ENCODE measurements around the gene FUT1. TPM values are rescaled to one million over a fixed set of nuclear protein-coding genes. Genes with fewer than 3 reads are reported as not detected.
A peak's percentile ranks its signal among the peaks of the same experiment; 100 is the strongest.
"Not testable (repeated sequence)": the region's sequence is repeated elsewhere in the genome, so short reads cannot be mapped to it uniquely, and the experiment has no call there.

FUT1 gene
- total RNA-seq, 1 experiment from 2014 or later = not detected

DNA sequence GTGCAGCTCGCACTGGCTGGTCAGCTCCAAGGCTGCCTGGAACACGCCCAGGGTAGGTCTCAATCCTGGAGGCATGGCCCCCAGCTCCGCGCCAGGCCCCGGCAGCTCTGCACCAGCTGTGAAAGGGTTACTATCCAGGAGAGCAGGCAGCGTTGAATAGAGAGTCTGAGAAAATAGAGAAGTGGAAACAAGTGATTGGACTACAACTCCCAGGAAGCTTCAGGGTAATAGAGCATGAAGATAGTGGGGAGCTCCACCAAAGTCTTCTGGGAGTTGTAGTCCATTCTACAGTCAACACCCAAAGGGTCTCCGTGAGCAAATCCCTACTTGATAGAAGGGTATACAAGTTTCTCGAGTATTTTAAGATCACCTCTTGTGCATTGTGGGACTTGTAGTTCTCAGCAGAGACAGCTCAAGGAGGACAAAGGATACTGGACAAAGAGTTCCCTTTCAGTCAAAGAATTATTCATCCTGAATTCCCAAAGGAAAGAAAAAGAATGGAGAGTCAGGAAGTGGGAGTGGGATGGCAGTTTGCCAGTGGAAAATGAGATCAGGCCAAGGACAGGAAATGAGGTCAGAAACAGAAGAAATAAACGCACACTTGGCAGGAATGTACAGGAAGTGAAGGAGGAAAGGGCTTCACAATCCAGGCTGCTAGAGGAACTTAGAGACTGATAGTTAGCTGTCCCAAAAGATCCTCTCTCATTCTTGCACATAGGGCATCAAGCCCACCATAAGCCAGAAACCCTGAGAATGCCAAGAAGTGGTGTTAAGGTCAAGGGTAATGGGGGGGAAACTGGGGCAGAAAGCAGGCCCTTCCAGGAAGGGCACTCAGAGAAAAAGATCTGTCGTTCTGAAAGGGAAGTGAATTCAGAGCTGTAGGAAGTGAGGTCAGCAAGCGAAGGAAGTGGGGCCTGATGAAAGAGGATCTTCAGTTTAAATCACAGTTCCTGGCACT is 27.4 kb downstream of the FUT1 start:
- H3K36me3 ChIP-seq = no peaks in the 10 kb centered on the region

GRCh38 chr19:48722196-48722708 is 30.2 kb downstream of the FUT1 start:
- Histone ChIP-seq H3K9me3 (replicated peaks) (0 out of 2 replicates have a peak, but pooled peaks cover 5% of the 10 kb centered on the region), H3K4me1 (replicated peaks) (peaks cover 22% of the 10 kb centered on the region), H3K36me3 (no peaks in the 10 kb centered on the region), H3K27me3 (replicated peaks) (no peaks in the 10 kb centered on the region), H3K27ac (no peak overlapping the region), H3K4me3 (no peak overlapping the region)
- DNase-seq (ENCODE audit: low read depth in 1 of 2, low spot score in 2 of 2) = no peak

More for the DNA sequence above, 27.4 kb downstream of the FUT1 start:
- Histone ChIP-seq H3K27me3 (replicated peaks) (no peaks in the 10 kb centered on the region), H3K4me1 (replicated peaks) (peaks cover 22% of the 10 kb centered on the region), H3K9me3 (replicated peaks) (0 out of 2 replicates have a peak, but pooled peaks cover 5% of the 10 kb centered on the region), H3K4me3 (no peak overlapping the region), H3K27ac (peak overlapping the region; percentile 88)
- peak; percentile 90 to 94 for DNase-seq (ENCODE audit: low read depth in 1 of 2, low spot score in 2 of 2)

- H3K27ac ChIP-seq = peak overlapping the region; percentile 83
- no peaks in the 10 kb centered on the region for H3K9me3 ChIP-seq (replicated peaks)
- H3K27me3 ChIP-seq (replicated peaks) = no peaks in the 10 kb centered on the region
- no peaks in the 10 kb centered on the region for H3K36me3 ChIP-seq
- H3K4me1 ChIP-seq (replicated peaks) = peaks cover 22% of the 10 kb centered on the region
- peak; percentile 98 to 99 for DNase-seq (ENCODE audit: low read depth in 1 of 2, low spot score in 2 of 2)
- H3K4me3 ChIP-seq = peak overlapping the region; percentile 53
These were observed 31.7 kb downstream of the FUT1 start for GRCh38 chr19:48720613-48721296.

- no peaks in the 10 kb centered on the region for H3K36me3 ChIP-seq
- no peaks in the 10 kb centered on the region for H3K27me3 ChIP-seq (replicated peaks)
- H3K27ac ChIP-seq = 0 out of 2 replicates have a peak overlapping the region, but pooled peaks have one; percentile 83
- no peaks in the 10 kb centered on the region for H3K9me3 ChIP-seq (replicated peaks)
- H3K4me3 ChIP-seq = peak overlapping the region; percentile 53
- DNase-seq (ENCODE audit: low read depth in 1 of 2, low spot score in 2 of 2) = no peak
- peaks cover 18% of the 10 kb centered on the region for H3K4me1 ChIP-seq (replicated peaks)
These were observed 32.2 kb downstream of the FUT1 start for GRCh38 chr19:48720251-48720612.

GRCh38 chr19:48719263-48720171 is 32.9 kb downstream of the FUT1 start, which contains the start of gene MAMSTR:
TSS of gene MAMSTR (minus strand) at chr19:48719725. CDS start at chr19:48719031, 694 bp downstream.
- peaks cover 16% of the 10 kb centered on the region for H3K4me1 ChIP-seq (replicated peaks)
- H3K4me3 ChIP-seq = peak within 1 kb of the TSS; percentile 53
- peak within 1 kb of the TSS; percentile 83 for H3K27ac ChIP-seq
- H3K27me3 ChIP-seq (replicated peaks) = no peaks in the 10 kb centered on the region
- no peaks in the 10 kb centered on the region for H3K9me3 ChIP-seq (replicated peaks)
- no peaks in the 10 kb centered on the region for H3K36me3 ChIP-seq
- DNase-seq (ENCODE audit: low read depth in 1 of 2, low spot score in 2 of 2) = no peak

- no peaks in the 10 kb centered on the region for H3K9me3 ChIP-seq (replicated peaks)
- no peak overlapping the region for H3K4me3 ChIP-seq
- no peak overlapping the region for H3K27ac ChIP-seq
- H3K36me3 ChIP-seq = no peaks in the 10 kb centered on the region
- H3K4me1 ChIP-seq (replicated peaks) = peaks cover 14% of the 10 kb centered on the region
- H3K27me3 ChIP-seq (replicated peaks) = no peaks in the 10 kb centered on the region
- no peak for DNase-seq (ENCODE audit: low read depth in 1 of 2, low spot score in 2 of 2)
These were observed 33.7 kb downstream of the FUT1 start for GRCh38 chr19:48718711-48719231.

GRCh38 chr19:48718106-48718505 is 34.3 kb downstream of the FUT1 start:
- not testable (repeated sequence) for H3K9me3 ChIP-seq (replicated peaks)

DNA sequence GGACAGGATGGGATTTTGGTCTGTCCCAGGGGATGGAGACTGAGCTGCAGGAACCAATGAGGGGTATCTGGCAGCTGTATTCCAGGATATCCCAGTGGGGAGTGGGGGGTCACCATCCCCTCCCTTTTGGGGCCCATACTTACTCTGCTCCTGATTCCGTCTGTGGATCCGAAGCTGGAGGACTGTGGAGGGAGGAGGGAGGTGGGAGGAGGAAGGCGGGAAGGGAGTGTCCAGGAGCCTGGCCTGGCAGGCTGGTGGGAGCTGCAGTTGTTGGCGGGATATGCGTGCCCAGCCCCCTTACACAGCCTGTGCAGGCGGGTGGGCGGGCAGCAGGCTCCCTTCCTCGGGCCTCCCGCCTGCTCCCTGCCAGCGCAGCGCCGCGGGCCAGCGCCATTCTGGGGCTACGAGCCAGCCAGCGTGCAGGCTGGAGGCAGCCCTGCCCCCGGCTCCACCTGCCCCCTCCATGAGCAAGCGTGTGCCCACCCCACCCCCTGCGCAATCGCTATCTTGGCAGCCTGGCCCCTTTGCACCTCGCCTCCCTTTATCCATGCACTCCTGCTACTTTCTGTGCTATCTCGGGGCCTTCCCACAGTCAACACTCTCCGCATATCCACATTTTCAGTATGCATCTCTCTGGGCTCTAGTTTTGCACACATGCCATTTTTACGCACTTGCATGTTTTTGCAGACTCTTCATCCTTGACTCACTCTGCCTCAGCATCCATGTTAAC is 35.7 kb downstream of the FUT1 start:
- H3K27me3 ChIP-seq (replicated peaks) = no peaks in the 10 kb centered on the region
- no peak for DNase-seq (ENCODE audit: low read depth in 1 of 2, low spot score in 2 of 2)
- no peak overlapping the region for H3K27ac ChIP-seq
- no peaks in the 10 kb centered on the region for H3K36me3 ChIP-seq
- H3K4me3 ChIP-seq = no peak overlapping the region
- H3K9me3 ChIP-seq (replicated peaks) = no peaks in the 10 kb centered on the region
- H3K4me1 ChIP-seq (replicated peaks) = peaks cover 24% of the 10 kb centered on the region

More at GRCh38 chr19:48718106-48718505, 34.3 kb downstream of the FUT1 start:
- DNase-seq (ENCODE audit: low read depth in 1 of 2, low spot score in 2 of 2); H3K4me3 ChIP-seq; H3K27me3 ChIP-seq (replicated peaks); H3K27ac ChIP-seq; H3K36me3 ChIP-seq: not testable (repeated sequence)
- H3K4me1 ChIP-seq (replicated peaks) = peaks cover 21% of the 10 kb centered on the region

GRCh38 chr19:48715681-48716171 is 36.7 kb downstream of the FUT1 start:
- Histone ChIP-seq H3K4me3 (no peak overlapping the region), H3K9me3 (replicated peaks) (no peaks in the 10 kb centered on the region), H3K27ac (no peak overlapping the region), H3K36me3 (no peaks in the 10 kb centered on the region), H3K4me1 (replicated peaks) (peaks cover 18% of the 10 kb centered on the region), H3K27me3 (replicated peaks) (no peaks in the 10 kb centered on the region)
- DNase-seq (ENCODE audit: low read depth in 1 of 2, low spot score in 2 of 2) = no peak

DNA sequence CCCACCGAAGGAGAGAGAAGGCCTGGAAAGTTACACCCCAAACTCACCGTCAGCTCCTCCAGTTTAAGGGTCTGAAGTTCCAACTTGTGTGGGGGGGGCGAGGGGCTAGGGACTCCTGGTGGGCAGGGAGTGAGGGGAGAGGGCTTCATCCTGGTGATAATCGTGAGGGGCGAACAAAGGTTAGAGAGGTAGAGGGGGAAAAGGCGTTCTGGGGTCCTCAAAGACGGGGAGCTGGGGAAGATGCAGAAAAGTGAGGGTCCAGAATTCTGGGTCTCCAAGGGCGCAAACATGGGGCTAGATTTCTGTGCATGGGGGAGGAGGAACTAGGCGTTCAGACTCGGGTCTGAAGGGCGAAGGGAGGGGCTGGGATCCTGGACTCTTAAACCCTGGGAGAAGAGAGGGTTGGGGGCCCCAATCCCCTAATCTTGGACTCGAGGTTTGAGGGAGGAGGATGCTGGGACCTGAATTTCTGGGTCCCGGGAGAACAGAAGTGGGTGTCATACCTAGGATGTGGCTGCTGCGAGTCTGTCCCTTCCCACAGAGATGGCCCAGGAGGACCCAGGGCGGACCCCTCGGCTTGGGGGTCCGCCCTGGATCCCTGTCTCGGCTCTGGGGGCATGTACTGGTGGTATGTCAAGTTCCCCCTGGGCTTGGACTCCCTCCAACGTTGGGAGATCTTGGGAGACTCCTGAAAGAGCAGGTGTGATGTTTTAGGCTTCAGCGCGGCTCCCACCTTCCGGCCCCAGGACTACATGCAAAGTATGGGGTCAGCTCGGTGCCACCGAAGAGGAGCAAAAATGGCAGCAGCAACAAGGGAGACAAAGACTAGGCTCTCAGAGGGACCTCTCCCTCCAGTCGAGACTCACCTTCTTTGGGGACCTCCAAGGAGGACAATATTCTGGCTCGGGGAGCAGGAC is 37.4 kb downstream of the FUT1 start:
- H3K4me3 ChIP-seq = peak overlapping the region; percentile 57
- H3K9me3 ChIP-seq (replicated peaks) = no peaks in the 10 kb centered on the region
- peaks cover 15% of the 10 kb centered on the region for H3K4me1 ChIP-seq (replicated peaks)
- no peaks in the 10 kb centered on the region for H3K27me3 ChIP-seq (replicated peaks)
- H3K27ac ChIP-seq = peak overlapping the region; percentile 47
- H3K36me3 ChIP-seq = no peaks in the 10 kb centered on the region
- DNase-seq (ENCODE audit: low read depth in 1 of 2, low spot score in 2 of 2) = no peak

GRCh38 chr19:48713864-48714755 is 38.3 kb downstream of the FUT1 start:
- DNase-seq (ENCODE audit: low read depth in 1 of 2, low spot score in 2 of 2) = peak; percentile 99 to 100
- no peaks in the 10 kb centered on the region for H3K9me3 ChIP-seq (replicated peaks)
- H3K4me3 ChIP-seq = peak overlapping the region; percentile 57
- no peaks in the 10 kb centered on the region for H3K27me3 ChIP-seq (replicated peaks)
- peak overlapping the region; percentile 47 for H3K27ac ChIP-seq
- H3K4me1 ChIP-seq (replicated peaks) = peaks cover 15% of the 10 kb centered on the region
- H3K36me3 ChIP-seq = no peaks in the 10 kb centered on the region

All from SJSA1 (cell line).